ENCODE results near the gene CHRNA10.

- TF ChIP-seq CTCF (IDR thresholded peaks at IDR 0.05), result no peak
- TF ChIP-seq POLR2AphosphoS5 (IDR thresholded peaks at IDR 0.05; ENCODE audit: low read depth, low read length), result no peak
- no peak for TF ChIP-seq SMC3 (IDR thresholded peaks at IDR 0.05; ENCODE audit: low read depth, low read length)
- TF ChIP-seq RAD21 (IDR thresholded peaks at IDR 0.05; ENCODE audit: low read length), result no peak
Observed at GRCh38 chr11:3616721-3617460, 54.3 kb downstream of the CHRNA10 start.

Data from SK-N-SH (cell line).